Measurements from ENCODE around the gene CDHR1. TPM values are rescaled to one million over a fixed set of nuclear protein-coding genes. Genes with fewer than 3 reads are reported as not detected.

Gene CDHR1
- total RNA-seq, 1 donor from 2014 or later = 0.24 TPM

DNA sequence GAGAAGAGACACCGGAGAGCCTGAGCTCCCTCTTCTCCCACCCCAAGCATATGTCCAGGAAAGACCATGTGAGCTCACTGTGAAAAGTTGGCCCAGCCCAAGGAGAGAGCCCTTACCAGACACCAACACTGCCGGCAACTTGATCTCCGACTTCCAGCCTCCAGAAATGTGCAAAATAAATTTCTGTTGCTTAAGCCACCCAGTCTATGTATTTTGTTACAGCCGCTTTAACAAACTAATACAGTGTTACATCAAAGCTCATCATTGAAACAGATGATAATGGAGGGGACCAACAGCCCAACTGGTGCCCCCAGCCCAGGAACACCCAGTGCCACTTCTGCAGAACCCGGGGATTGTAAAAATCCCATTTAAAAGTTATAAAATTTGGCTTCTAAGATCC is 69.4 kb downstream of the CDHR1 start:
- H3K36me3 Mint-ChIP-seq (ENCODE audit: unreplicated experiment) = no peaks in the 10 kb centered on the region
- TF ChIP-seq, protein P1, sequence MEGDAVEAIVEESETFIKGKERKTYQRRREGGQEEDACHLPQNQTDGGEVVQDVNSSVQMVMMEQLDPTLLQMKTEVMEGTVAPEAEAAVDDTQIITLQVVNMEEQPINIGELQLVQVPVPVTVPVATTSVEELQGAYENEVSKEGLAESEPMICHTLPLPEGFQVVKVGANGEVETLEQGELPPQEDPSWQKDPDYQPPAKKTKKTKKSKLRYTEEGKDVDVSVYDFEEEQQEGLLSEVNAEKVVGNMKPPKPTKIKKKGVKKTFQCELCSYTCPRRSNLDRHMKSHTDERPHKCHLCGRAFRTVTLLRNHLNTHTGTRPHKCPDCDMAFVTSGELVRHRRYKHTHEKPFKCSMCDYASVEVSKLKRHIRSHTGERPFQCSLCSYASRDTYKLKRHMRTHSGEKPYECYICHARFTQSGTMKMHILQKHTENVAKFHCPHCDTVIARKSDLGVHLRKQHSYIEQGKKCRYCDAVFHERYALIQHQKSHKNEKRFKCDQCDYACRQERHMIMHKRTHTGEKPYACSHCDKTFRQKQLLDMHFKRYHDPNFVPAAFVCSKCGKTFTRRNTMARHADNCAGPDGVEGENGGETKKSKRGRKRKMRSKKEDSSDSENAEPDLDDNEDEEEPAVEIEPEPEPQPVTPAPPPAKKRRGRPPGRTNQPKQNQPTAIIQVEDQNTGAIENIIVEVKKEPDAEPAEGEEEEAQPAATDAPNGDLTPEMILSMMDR (IDR thresholded peaks at IDR 0.05) = no peak
- no peaks in the 10 kb centered on the region for H3K4me1 Mint-ChIP-seq (ENCODE audit: unreplicated experiment)
- H3K9me3 Mint-ChIP-seq (ENCODE audit: unreplicated experiment) = no peaks in the 10 kb centered on the region
- peak; percentile 64 for DNase-seq (ENCODE audit: extremely low spot score, unreplicated experiment)
- no peak overlapping the region for H3K4me3 Mint-ChIP-seq (ENCODE audit: unreplicated experiment)
- H3K27me3 Mint-ChIP-seq (ENCODE audit: unreplicated experiment) = peaks cover 6% of the 10 kb centered on the region
- no peak overlapping the region for H3K27ac Mint-ChIP-seq (ENCODE audit: unreplicated experiment)

DNA sequence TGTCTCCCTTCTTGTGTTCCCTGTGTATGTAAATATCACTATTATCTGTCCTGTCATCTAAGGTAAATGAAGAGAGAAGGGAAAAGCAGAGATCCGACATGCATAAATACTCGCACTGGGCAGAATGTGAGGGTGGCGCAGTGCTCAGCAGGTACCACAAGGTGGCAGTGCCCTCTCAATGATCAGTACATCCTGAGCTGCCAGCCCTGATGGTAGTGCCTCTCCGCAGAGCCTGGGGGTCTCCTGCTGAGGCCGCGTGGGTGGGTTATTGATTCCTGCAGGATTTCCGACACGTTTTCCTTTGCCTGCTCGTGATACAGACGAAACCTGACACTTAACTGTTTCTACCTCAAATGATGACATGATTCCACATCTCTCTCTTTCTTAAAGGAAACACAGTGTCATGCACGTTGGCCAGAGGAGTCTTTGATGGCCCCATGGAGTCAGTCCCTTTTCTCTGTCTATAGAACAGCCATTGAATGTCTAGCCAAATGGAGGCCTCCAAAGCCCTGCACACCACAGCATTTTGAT is 70.3 kb downstream of the CDHR1 start:
- Mint-ChIP-seq H3K9me3 (ENCODE audit: unreplicated experiment) (no peaks in the 10 kb centered on the region), H3K27ac (ENCODE audit: unreplicated experiment) (no peak overlapping the region), H3K27me3 (ENCODE audit: unreplicated experiment) (peaks cover 8% of the 10 kb centered on the region), H3K36me3 (ENCODE audit: unreplicated experiment) (no peaks in the 10 kb centered on the region), H3K4me3 (ENCODE audit: unreplicated experiment) (no peak overlapping the region), H3K4me1 (ENCODE audit: unreplicated experiment) (no peaks in the 10 kb centered on the region)
- TF ChIP-seq, protein P1 (IDR thresholded peaks at IDR 0.05) = peak; percentile 97
- DNase-seq (ENCODE audit: extremely low spot score, unreplicated experiment) = peak; percentile 87

DNA sequence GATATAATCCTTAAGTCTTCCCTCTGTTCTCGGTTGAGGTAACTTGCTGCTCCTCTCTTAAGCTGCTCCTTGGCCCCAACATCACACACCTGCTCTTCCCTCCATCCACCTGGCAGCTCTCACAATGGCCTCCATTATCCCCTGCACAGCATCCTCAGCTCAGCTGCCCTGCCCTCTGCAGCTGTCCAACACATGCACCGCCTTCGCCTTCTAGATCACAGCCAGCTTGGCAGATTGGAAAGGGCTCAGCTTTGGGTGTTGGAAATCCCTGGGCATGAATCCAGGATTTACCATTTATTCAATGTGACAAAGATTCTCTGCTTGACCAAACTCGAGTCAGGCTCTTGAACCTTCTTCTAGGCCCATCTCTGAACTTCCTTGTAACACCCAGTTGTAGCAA is 71.1 kb downstream of the CDHR1 start:
- H3K27me3 Mint-ChIP-seq (ENCODE audit: unreplicated experiment) = peaks cover 8% of the 10 kb centered on the region
- no peaks in the 10 kb centered on the region for H3K36me3 Mint-ChIP-seq (ENCODE audit: unreplicated experiment)
- H3K9me3 Mint-ChIP-seq (ENCODE audit: unreplicated experiment) = no peaks in the 10 kb centered on the region
- TF ChIP-seq, protein P1 (IDR thresholded peaks at IDR 0.05) = no peak
- DNase-seq (ENCODE audit: extremely low spot score, unreplicated experiment) = peak; percentile 40
- H3K4me3 Mint-ChIP-seq (ENCODE audit: unreplicated experiment) = no peak overlapping the region
- H3K27ac Mint-ChIP-seq (ENCODE audit: unreplicated experiment) = no peak overlapping the region
- no peaks in the 10 kb centered on the region for H3K4me1 Mint-ChIP-seq (ENCODE audit: unreplicated experiment)

DNA sequence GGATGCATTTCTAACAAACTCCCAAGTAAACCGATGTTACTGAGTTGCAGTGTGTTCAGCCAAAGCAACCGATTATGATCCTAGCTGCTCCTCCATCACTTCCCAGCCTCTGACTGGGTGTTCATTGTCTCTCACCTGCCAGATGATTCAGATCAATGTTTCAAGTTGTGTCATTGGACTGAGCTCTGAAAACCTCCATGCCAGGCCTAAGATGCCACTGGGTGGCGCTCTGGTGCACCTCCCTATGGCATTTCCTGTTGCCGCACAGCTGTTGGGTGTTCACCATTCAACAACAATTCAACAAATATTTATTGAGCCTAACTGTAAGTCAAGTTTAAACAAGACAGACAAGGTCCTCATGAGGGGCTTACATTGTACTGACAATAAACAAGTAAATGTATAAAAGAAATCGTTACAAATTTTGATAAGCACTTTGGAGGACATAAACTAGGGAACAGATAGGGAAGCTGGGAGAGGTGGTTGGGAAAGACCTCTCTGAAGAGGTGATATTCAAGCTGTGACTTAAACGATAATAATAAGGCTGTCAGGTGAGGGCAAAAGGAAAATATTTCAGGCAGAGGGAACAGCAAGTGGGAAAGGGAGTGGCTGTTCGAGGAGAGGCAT is 73.3 kb downstream of the CDHR1 start:
- H3K4me1 Mint-ChIP-seq (ENCODE audit: unreplicated experiment) = no peaks in the 10 kb centered on the region
- TF ChIP-seq, protein P1 (IDR thresholded peaks at IDR 0.05) = peak; percentile 58
- DNase-seq (ENCODE audit: extremely low spot score, unreplicated experiment) = peak; percentile 82
- H3K27ac Mint-ChIP-seq (ENCODE audit: unreplicated experiment) = no peak overlapping the region
- H3K9me3 Mint-ChIP-seq (ENCODE audit: unreplicated experiment) = no peaks in the 10 kb centered on the region
- H3K27me3 Mint-ChIP-seq (ENCODE audit: unreplicated experiment) = peaks cover 15% of the 10 kb centered on the region
- no peaks in the 10 kb centered on the region for H3K36me3 Mint-ChIP-seq (ENCODE audit: unreplicated experiment)
- H3K4me3 Mint-ChIP-seq (ENCODE audit: unreplicated experiment) = no peak overlapping the region

DNA sequence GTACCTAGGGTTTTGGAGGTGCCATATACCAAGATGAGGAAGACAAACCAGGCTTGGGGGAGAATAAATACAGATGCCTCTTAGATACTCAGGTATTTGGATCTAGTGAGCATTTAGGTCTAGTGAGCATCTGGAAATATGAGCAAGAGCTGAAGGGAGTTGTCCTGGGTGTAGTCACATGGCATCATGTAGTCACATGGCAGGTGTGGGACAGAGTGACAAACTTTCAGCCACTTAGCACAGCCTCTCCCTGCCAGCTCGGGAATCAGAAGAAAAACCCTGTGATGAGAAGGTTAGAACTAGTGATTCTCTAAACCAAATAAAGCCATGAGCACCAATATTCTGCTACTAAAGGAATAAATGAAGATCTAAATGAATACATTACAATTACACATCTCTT is 74.8 kb downstream of the CDHR1 start:
- H3K36me3 Mint-ChIP-seq (ENCODE audit: unreplicated experiment) = no peaks in the 10 kb centered on the region
- H3K9me3 Mint-ChIP-seq (ENCODE audit: unreplicated experiment) = no peaks in the 10 kb centered on the region
- no peak for DNase-seq (ENCODE audit: extremely low spot score, unreplicated experiment)
- H3K4me1 Mint-ChIP-seq (ENCODE audit: unreplicated experiment) = no peaks in the 10 kb centered on the region
- H3K4me3 Mint-ChIP-seq (ENCODE audit: unreplicated experiment) = no peak overlapping the region
- no peak overlapping the region for H3K27ac Mint-ChIP-seq (ENCODE audit: unreplicated experiment)
- H3K27me3 Mint-ChIP-seq (ENCODE audit: unreplicated experiment) = peaks cover 15% of the 10 kb centered on the region
- TF ChIP-seq, protein P1 (IDR thresholded peaks at IDR 0.05) = no peak

Other genes starting within 250 kb of the CDHR1 start
- 105 and 106 TPM in 2 replicates for gene GHITM, start 55.0 kb upstream of the CDHR1 start, total RNA-seq
- not detected in 2 replicates for gene GPR15LG, start 20.7 kb upstream of the CDHR1 start, total RNA-seq
- gene LRIT2, start 31.0 kb downstream of the CDHR1 start, total RNA-seq = not detected in 2 replicates
- not detected in 2 replicates for gene LRIT1, start 47.0 kb downstream of the CDHR1 start, total RNA-seq
- not detected in 2 replicates for gene RGR, start 50.5 kb downstream of the CDHR1 start, total RNA-seq
- 66.8 and 70.3 TPM in 2 replicates for gene CCSER2, start 134.1 kb downstream of the CDHR1 start, total RNA-seq

Measured in osteocyte (in vitro differentiated cells).